Tracheal epithelial cell (primary cell): ENCODE results near the gene COL4A3. TPM values are rescaled to one million over a fixed set of nuclear protein-coding genes. Genes with fewer than 3 reads are reported as not detected.

Source experiments
- total RNA-seq: library from RNA; depleted of rRNA; stranded (reverse); fragments of >200 nt; gene quantifications from 2 replicates; pipeline ENCODE4 v1.2.1, GENCODE V29; 2014

COL4A3 gene
- total RNA-seq = under 0.01 and 0.96 TPM in 2 replicates

GRCh38 chr2:227163998-227164762 is at the start of gene COL4A3, which contains the start of gene COL4A4:
TSS of gene COL4A3 (plus strand) at chr2:227164624. CDS start at chr2:227164727, 103 bp downstream.
TSS of gene COL4A4 (minus strand) at chr2:227164205. CDS start at chr2:227147483, 16,722 bp downstream.

GRCh38 chr2:227324995-227325838 is 160.8 kb downstream of the COL4A3 start, which contains the start of gene MFF:
TSS of gene MFF (plus strand) at chr2:227325251. CDS start at chr2:227330666, 5,415 bp downstream.

Other genes starting within 250 kb of the COL4A3 start
- under 0.01 and 1.9 TPM in 2 replicates for gene COL4A4, start 419 bp upstream of the COL4A3 start, total RNA-seq
- 76.9 and 80.6 TPM in 2 replicates for gene MFF, start 160.6 kb downstream of the COL4A3 start, total RNA-seq
- gene TM4SF20, start 214.7 kb downstream of the COL4A3 start, total RNA-seq = not detected in 2 replicates
- not detected in 2 replicates for gene SCYGR1, start 223.3 kb downstream of the COL4A3 start, total RNA-seq